OCI-LY7 (cell line): Measurements from ENCODE around the gene SLC39A13. TPM values are rescaled to one million over a fixed set of nuclear protein-coding genes. Genes with fewer than 3 reads are reported as not detected.

ENCODE experiments used
- BruUV-seq: library from RNA; stranded (reverse); fragments of 400-500 nt; replicated peaks from 2 replicates; lab custom pipeline; 2021; lab: Mats Ljungman, UMichigan
- CTCF ChIA-PET: fragments of 300-600 bp; sonication (Branson Sonifier 250); formaldehyde crosslinking; loops from one replicate; lab custom pipeline; 2022; ENCODE audit warnings: antibody characterized with exemption; ENCODE audit not compliant: unreplicated experiment; lab: Charles Lee
- POLR2A ChIA-PET: fragments of 300-600 bp; sonication (Branson Sonifier 250); formaldehyde crosslinking; loops from one replicate; lab custom pipeline; 2022; ENCODE audit warnings: antibody characterized with exemption; lab: Charles Lee
- DNase-seq: peaks from one replicate; pipeline ENCODE4 v3.0.0-alpha.2; 2015; ENCODE audit warnings: low spot score
- H2AFZ ChIP-seq: fragments of 200-600 bp; sonication (generic), shearing (Covaris generic); 2 replicates; pipeline ENCODE4 v1.6.1; 2014; ENCODE audit warnings: mild to moderate bottlenecking, antibody characterized with exemption, low read length, moderate library complexity
- H3K27ac ChIP-seq: fragments of 200-600 bp; sonication (generic); 2 replicates; pipeline ENCODE4 v1.5.1; 2014; ENCODE audit warnings: mixed run types, low read depth, mild to moderate bottlenecking, moderate library complexity, low read length, inconsistent platforms; ENCODE audit not compliant: poor library complexity, severe bottlenecking
- H3K36me3 ChIP-seq: fragments of 200-600 bp; sonication (generic); 2 replicates; pipeline ENCODE4 v1.6.1; 2014; ENCODE audit warnings: mild to moderate bottlenecking, antibody characterized with exemption, low read length, moderate library complexity, mixed read lengths; ENCODE audit not compliant: insufficient read depth
- H3K4me1 ChIP-seq: fragments of 200-600 bp; sonication (generic); 2 replicates; pipeline ENCODE4 v1.5.1; 2014; ENCODE audit warnings: mild to moderate bottlenecking, low read length; ENCODE audit not compliant: insufficient read depth, poor library complexity, severe bottlenecking
- H3K4me2 ChIP-seq: fragments of 200-600 bp; sonication (generic); 2 replicates; pipeline ENCODE4 v1.6.1; 2014; ENCODE audit warnings: mild to moderate bottlenecking, low read length
- H3K4me3 ChIP-seq: fragments of 200-600 bp; sonication (generic); 2 replicates; pipeline ENCODE4 v1.5.1; 2014; ENCODE audit warnings: mild to moderate bottlenecking, low read depth, low read length; ENCODE audit not compliant: poor library complexity, severe bottlenecking
- H3K79me2 ChIP-seq: fragments of 200-600 bp; sonication (generic); 2 replicates; pipeline ENCODE4 v1.6.1; 2016; ENCODE audit warnings: low read depth, mild to moderate bottlenecking, low read length, moderate library complexity, mixed read lengths; ENCODE audit not compliant: insufficient read depth
- H3K9me2 ChIP-seq: fragments of 200-600 bp; sonication (generic); 2 replicates; pipeline ENCODE4 v1.6.1; 2016; ENCODE audit warnings: mild to moderate bottlenecking, low read length, mixed read lengths; ENCODE audit not compliant: insufficient read depth
- H3K9me3 ChIP-seq: fragments of 200-600 bp; sonication (generic); 2 replicates; pipeline ENCODE4 v1.6.1; 2014; ENCODE audit warnings: mild to moderate bottlenecking, mixed run types, low read length, mixed read lengths
- H4K20me1 ChIP-seq: fragments of 200-600 bp; sonication (generic); 2 replicates; pipeline ENCODE4 v1.6.1; 2014; ENCODE audit warnings: mild to moderate bottlenecking, antibody characterized with exemption, low read length, moderate library complexity, mixed read lengths; ENCODE audit not compliant: insufficient read depth
- CTCF ChIP-seq: fragments of 200-600 bp; sonication (generic); conservative IDR thresholded peaks from 2 replicates; pipeline ENCODE4 v1.5.1; 2014; ENCODE audit warnings: mild to moderate bottlenecking, antibody characterized with exemption, low read length, moderate library complexity, mixed read lengths
- EZH2phosphoT487 ChIP-seq: fragments of 200-600 bp; sonication (generic); IDR thresholded peaks from 2 replicates; pipeline ENCODE4 v1.6.1; 2018; ENCODE audit warnings: low read depth, borderline replicate concordance, mild to moderate bottlenecking, mixed run types, antibody characterized with exemption, low read length, moderate library complexity, mixed read lengths
- intact Hi-C: fragments of 100-400 bp; cut with micrococcal nuclease; formaldehyde crosslinking; loops from one replicate; pipeline ENCODE4 v1.10.0; 2022; ENCODE audit not compliant: unreplicated experiment
- total RNA-seq, 2 experiments: library from RNA; depleted of rRNA in 1 of 2; stranded (reverse); fragments of >200 nt in 1 of 2; shearing (Covaris generic) in 1 of 2; gene quantifications; 2 replicates each; pipeline ENCODE4 v1.2.3, GENCODE V29; 2014 to 2022

SLC39A13 gene
- total RNA-seq, 2 experiments from 2014 or later: 30.5 to 31.8 TPM

GRCh38 chr11:47446833-47447232 lies 38.4 kb downstream of the SLC39A13 start:
- no peak overlapping the region for H3K27ac ChIP-seq
- H3K36me3 ChIP-seq: no peaks in the 10 kb centered on the region
- CTCF ChIA-PET: no interaction called here
- TF ChIP-seq CTCF (no peak), EZH2phosphoT487 (no peak)
- intact Hi-C loops: no loop called here
- no peak overlapping the region for H3K4me3 ChIP-seq
- peaks cover 10% of the 10 kb centered on the region for H3K4me1 ChIP-seq
- no peaks in the 10 kb centered on the region for H3K9me2 ChIP-seq
- POLR2A ChIA-PET: no interaction called here
- H3K79me2 ChIP-seq: no peaks in the 10 kb centered on the region
- no peak for DNase-seq
- H2AFZ ChIP-seq: no peak overlapping the region
- H4K20me1 ChIP-seq: no peaks in the 10 kb centered on the region
- no TSS peak for BruUV-seq
- no peaks in the 10 kb centered on the region for H3K9me3 ChIP-seq
- H3K4me2 ChIP-seq: no peak overlapping the region

DNA sequence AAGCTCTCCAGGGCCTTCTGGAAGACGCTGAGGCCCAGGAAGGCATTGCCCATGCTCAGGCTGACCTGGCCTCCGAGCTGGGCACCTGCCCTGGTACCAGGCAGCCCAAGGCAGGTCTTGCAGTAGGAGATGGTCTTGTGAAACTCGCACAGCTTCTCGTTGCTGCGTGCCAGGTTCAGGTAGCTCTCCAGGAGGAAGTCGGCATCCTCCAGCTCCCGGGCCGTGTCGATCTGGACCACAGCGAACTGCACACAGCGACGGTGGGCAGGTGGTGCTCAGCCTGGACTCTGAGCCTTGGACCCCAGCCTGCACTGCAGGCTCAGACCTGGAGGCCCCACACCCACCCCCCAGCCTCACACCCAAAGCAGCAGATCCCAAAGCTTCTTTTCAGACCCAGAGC lies 39.5 kb downstream of the SLC39A13 start:
- Histone ChIP-seq H3K36me3 (no peaks in the 10 kb centered on the region), H3K4me3 (no peak overlapping the region), H3K9me2 (no peaks in the 10 kb centered on the region), H3K9me3 (no peaks in the 10 kb centered on the region), H3K4me2 (no peak overlapping the region), H3K27ac (no peak overlapping the region), H4K20me1 (no peaks in the 10 kb centered on the region), H2AFZ (no peak overlapping the region), H3K4me1 (peaks cover 7% of the 10 kb centered on the region), H3K79me2 (no peaks in the 10 kb centered on the region)
- TF ChIP-seq CTCF (no peak), EZH2phosphoT487 (no peak)
- no peak for DNase-seq
- intact Hi-C loops: no loop called here
- BruUV-seq: no TSS peak
- ChIA-PET CTCF (no interaction called here), POLR2A (no interaction called here)

GRCh38 chr11:47448566-47449427 lies 40.4 kb downstream of the SLC39A13 start, which contains the start of gene RAPSN:
RAPSN (minus strand) TSS chr11:47449136; CDS start chr11:47448964, 172 bp downstream.
- intact Hi-C loops: no loop called here
- no peak for DNase-seq
- H4K20me1 ChIP-seq: no peaks in the 10 kb centered on the region
- ChIA-PET CTCF (no interaction called here), POLR2A (no interaction called here)
- H3K27ac ChIP-seq: no peak within 1 kb of the TSS
- TF ChIP-seq EZH2phosphoT487 (no peak), CTCF (no peak)
- no peaks in the 10 kb centered on the region for H3K36me3 ChIP-seq
- H3K9me3 ChIP-seq: no peaks in the 10 kb centered on the region
- no peaks in the 10 kb centered on the region for H3K9me2 ChIP-seq
- H2AFZ ChIP-seq: no peak within 1 kb of the TSS
- BruUV-seq: no TSS peak
- H3K4me2 ChIP-seq: no peak within 1 kb of the TSS
- H3K4me3 ChIP-seq: no peak within 1 kb of the TSS
- H3K79me2 ChIP-seq: no peaks in the 10 kb centered on the region
- H3K4me1 ChIP-seq: no peaks in the 10 kb centered on the region
